ENCODE data around the gene CEP95. TPM values are rescaled to one million over a fixed set of nuclear protein-coding genes. Genes with fewer than 3 reads are reported as not detected.
"Not testable (repeated sequence)": the region's sequence is repeated elsewhere in the genome, so short reads cannot be mapped to it uniquely, and the experiment has no call there.

The CEP95 gene
- total and polyA plus RNA-seq, 8 donors, result 15.7 to 115 (median 53.6) TPM

DNA sequence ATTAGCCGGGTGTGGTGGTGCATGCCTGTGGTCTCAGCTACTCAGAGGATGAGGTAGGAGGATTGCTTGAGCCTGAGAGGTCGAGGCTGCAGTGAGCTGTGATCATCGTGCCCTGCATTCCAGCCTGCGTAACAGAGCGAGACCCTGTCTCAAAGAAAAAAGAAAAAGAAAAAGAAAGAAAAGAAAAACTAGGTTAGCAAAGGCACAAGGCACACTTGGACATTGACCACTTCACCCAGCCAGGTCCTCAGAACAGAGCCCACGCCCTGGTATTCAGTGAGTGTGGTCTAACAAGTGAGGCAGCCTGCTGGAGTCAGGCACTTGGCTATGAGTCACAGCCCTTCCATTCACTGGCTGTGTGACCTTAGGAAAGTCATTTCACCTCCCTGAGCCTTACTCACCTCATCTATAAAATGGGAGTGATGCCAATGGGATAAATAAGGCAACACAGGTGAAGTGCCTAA lies 47.5 kb upstream of the CEP95 start:
- Histone ChIP-seq H3K36me3 (no peaks in the 10 kb centered on the region), H3K27ac (no peak overlapping the region), H3K4me1 (peaks cover 0 to 10% (median 0%) of the 10 kb centered on the region in 4 donors), H3K4me3 (no peak overlapping the region), H3K9me3 (no peaks in the 10 kb centered on the region), H3K27me3 (no peaks in the 10 kb centered on the region)
- WGBS, 5 donors, result 63 to 77% (median 76%) methylated on average over 6 of the region's 6 CpGs
- intact Hi-C loops (cut with DNase I; ENCODE audit: low total_unique reads), result no loop called here
- DNase-seq, result peak; percentile 20 to 27
- TF ChIP-seq POLR2A (IDR thresholded peaks at IDR 0.05) (no peak), EP300 (IDR thresholded peaks at IDR 0.05) (no peak), POLR2AphosphoS5 (IDR thresholded peaks at IDR 0.05) (no peak)
- TF ChIP-seq, protein P1, sequence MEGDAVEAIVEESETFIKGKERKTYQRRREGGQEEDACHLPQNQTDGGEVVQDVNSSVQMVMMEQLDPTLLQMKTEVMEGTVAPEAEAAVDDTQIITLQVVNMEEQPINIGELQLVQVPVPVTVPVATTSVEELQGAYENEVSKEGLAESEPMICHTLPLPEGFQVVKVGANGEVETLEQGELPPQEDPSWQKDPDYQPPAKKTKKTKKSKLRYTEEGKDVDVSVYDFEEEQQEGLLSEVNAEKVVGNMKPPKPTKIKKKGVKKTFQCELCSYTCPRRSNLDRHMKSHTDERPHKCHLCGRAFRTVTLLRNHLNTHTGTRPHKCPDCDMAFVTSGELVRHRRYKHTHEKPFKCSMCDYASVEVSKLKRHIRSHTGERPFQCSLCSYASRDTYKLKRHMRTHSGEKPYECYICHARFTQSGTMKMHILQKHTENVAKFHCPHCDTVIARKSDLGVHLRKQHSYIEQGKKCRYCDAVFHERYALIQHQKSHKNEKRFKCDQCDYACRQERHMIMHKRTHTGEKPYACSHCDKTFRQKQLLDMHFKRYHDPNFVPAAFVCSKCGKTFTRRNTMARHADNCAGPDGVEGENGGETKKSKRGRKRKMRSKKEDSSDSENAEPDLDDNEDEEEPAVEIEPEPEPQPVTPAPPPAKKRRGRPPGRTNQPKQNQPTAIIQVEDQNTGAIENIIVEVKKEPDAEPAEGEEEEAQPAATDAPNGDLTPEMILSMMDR (IDR thresholded peaks at IDR 0.05), result no peak

GRCh38 chr17:64459818-64460217 lies 47.0 kb upstream of the CEP95 start:
- H3K27me3 ChIP-seq; H3K9me3 ChIP-seq; H3K27ac ChIP-seq; DNase-seq; H3K36me3 ChIP-seq; H3K4me3 ChIP-seq; H3K4me1 ChIP-seq; intact Hi-C loops (cut with DNase I; ENCODE audit: low total_unique reads): not testable (repeated sequence)
- WGBS, 5 donors, result 95 to 99% (median 97%) methylated on average over 7 of the region's 7 CpGs

- H3K27me3 ChIP-seq, result no peaks in the 10 kb centered on the region
- DNase-seq, result peak in 1 of 2 donors; percentile 69
- H3K9me3 ChIP-seq, result no peaks in the 10 kb centered on the region
- H3K27ac ChIP-seq, result no peak overlapping the region
- no peaks in the 10 kb centered on the region for H3K36me3 ChIP-seq
- peaks cover 0 to 7% (median 0%) of the 10 kb centered on the region in 4 donors for H3K4me1 ChIP-seq
- TF ChIP-seq, protein P1 (IDR thresholded peaks at IDR 0.05), result no peak
- TF ChIP-seq EP300 (IDR thresholded peaks at IDR 0.05) (no peak), POLR2A (IDR thresholded peaks at IDR 0.05) (no peak), POLR2AphosphoS5 (IDR thresholded peaks at IDR 0.05) (no peak)
- no peak overlapping the region for H3K4me3 ChIP-seq
- intact Hi-C loops (cut with DNase I; ENCODE audit: low total_unique reads), result no loop called here
- WGBS, 5 donors, result 69 to 84% (median 79%) methylated on average over 8 of the region's 8 CpGs
Measured at GRCh38 chr17:64460955-64461354, 45.8 kb upstream of the CEP95 start.

GRCh38 chr17:64461788-64462187 lies 45.0 kb upstream of the CEP95 start:
- TF ChIP-seq, protein P1 (IDR thresholded peaks at IDR 0.05), result no peak
- no peak for TF ChIP-seq EP300 (IDR thresholded peaks at IDR 0.05)
- TF ChIP-seq POLR2AphosphoS5 (IDR thresholded peaks at IDR 0.05), result no peak
- no peak for TF ChIP-seq POLR2A (IDR thresholded peaks at IDR 0.05)
- intact Hi-C loops (cut with DNase I; ENCODE audit: low total_unique reads), result no loop called here

GRCh38 chr17:64466019-64466735 lies 40.6 kb upstream of the CEP95 start:
- TF ChIP-seq POLR2AphosphoS5 (IDR thresholded peaks at IDR 0.05), result no peak
- TF ChIP-seq, protein P1 (IDR thresholded peaks at IDR 0.05), result no peak
- TF ChIP-seq POLR2A (IDR thresholded peaks at IDR 0.05), result no peak
- no peak for TF ChIP-seq EP300 (IDR thresholded peaks at IDR 0.05)
- intact Hi-C loops (cut with DNase I; ENCODE audit: low total_unique reads), result no loop called here
- H3K9me3 ChIP-seq, result no peaks in the 10 kb centered on the region
- H3K27ac ChIP-seq, result no peak overlapping the region
- no peak overlapping the region for H3K4me3 ChIP-seq
- no peaks in the 10 kb centered on the region for H3K4me1 ChIP-seq
- H3K36me3 ChIP-seq, result peaks cover 0 to 8% (median 4%) of the 10 kb centered on the region in 4 donors
- no peaks in the 10 kb centered on the region for H3K27me3 ChIP-seq
- DNase-seq, result no peak
- WGBS, 5 donors, result 65 to 76% (median 70%) methylated on average over 9 of the region's 9 CpGs

More at GRCh38 chr17:64461788-64462187, 45.0 kb upstream of the CEP95 start:
- Histone ChIP-seq H3K4me3 (no peak overlapping the region), H3K27ac (no peak overlapping the region), H3K4me1 (peaks cover 0 to 5% (median 0%) of the 10 kb centered on the region in 4 donors), H3K9me3 (no peaks in the 10 kb centered on the region), H3K27me3 (no peaks in the 10 kb centered on the region), H3K36me3 (no peaks in the 10 kb centered on the region)
- 67 to 80% (median 71%) methylated on average over 6 of the region's 6 CpGs for WGBS, 5 donors
- DNase-seq, result no peak

DNA sequence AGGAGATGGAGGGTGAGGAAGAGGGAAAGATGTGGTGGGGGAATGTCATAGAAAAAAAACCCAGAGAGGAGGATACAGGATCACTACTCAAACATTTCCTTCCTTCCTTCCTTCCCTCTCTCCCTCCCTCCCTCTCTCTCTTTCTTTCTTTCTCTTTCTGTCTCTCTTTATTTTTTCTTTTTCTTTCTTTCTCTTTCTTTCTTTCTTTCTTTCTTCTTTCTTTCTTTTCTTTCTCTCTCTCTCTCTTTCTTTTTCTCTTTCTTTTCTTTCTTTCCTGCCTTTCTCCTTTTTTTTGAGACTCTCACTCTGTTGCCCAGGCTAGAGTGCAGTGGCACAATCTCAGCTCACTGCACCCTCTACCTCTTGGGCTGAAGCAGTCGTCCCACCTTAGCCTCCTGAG lies 39.9 kb upstream of the CEP95 start:
- intact Hi-C loops (cut with DNase I; ENCODE audit: low total_unique reads); H3K9me3 ChIP-seq; H3K4me1 ChIP-seq; H3K4me3 ChIP-seq; H3K27ac ChIP-seq; H3K36me3 ChIP-seq; DNase-seq; H3K27me3 ChIP-seq: not testable (repeated sequence)
- 59 to 81% (median 72%) methylated on average over 1 of the region's 1 CpG for WGBS, 5 donors

Measured in stomach (tissue), 9 donors.